GM12878 (cell line): ENCODE results near the gene HSD17B4. TPM values are rescaled to one million over a fixed set of nuclear protein-coding genes. Genes with fewer than 3 reads are reported as not detected.

Experiments
- ATAC-seq: fragments of 200-7000 bp; cut with Tn5 transposase; 3 replicates; pipeline ENCODE4 v1.9.1; 2020; ENCODE audit warnings: mild to moderate bottlenecking, moderate library complexity
- BruUV-seq: library from RNA; stranded (reverse); fragments of 400-500 nt; replicated peaks from 2 replicates; lab custom pipeline; 2021; lab: Mats Ljungman, UMichigan
- CTCF ChIA-PET: fragments of 300-600 bp; sonication (Branson Sonifier 250); formaldehyde crosslinking; extraction: SDS; loops from one replicate; lab custom pipeline; 2021; ENCODE audit warnings: inconsistent platforms; lab: Yijun Ruan, JAX
- POLR2A ChIA-PET: fragments of 350-600 bp; formaldehyde crosslinking; extraction: SDS; loops from one replicate; lab custom pipeline; 2021; ENCODE audit warnings: inconsistent platforms; lab: Charles Lee
- RAD21 ChIA-PET: fragments of 300-600 bp; sonication (Branson Sonifier 250); formaldehyde crosslinking; loops from one replicate; lab custom pipeline; 2023; ENCODE audit warnings: antibody characterized with exemption; ENCODE audit not compliant: unreplicated experiment; lab: Charles Lee
- SMC1A ChIA-PET: fragments of 300-600 bp; sonication (Branson Sonifier 250); formaldehyde crosslinking; loops from one replicate; lab custom pipeline; 2023; ENCODE audit not compliant: unreplicated experiment, uncharacterized antibody; lab: Charles Lee
- DNase-seq: peaks from one replicate; pipeline ENCODE4 v3.0.0-alpha.2; 2011; ENCODE audit warnings: low read depth, low spot score
- FAIRE-seq: peaks from 3 replicates; lab custom pipeline; 2011; peaks lifted over from hg19 to GRCh38; lab: Jason Lieb, UNC
- H2AFZ ChIP-seq: 2 replicates; pipeline ENCODE4 v1.6.0; 2011; ENCODE audit warnings: low read depth, low read length, control low read depth; ENCODE audit not compliant: control insufficient read depth
- H3K27ac ChIP-seq: 2 replicates; pipeline ENCODE4 v1.5.1; 2011; ENCODE audit warnings: control low read depth; ENCODE audit not compliant: control insufficient read depth, insufficient read depth
- H3K27me3 ChIP-seq, 2 experiments: replicated peaks in 1 of 2; 2 replicates each; pipeline versions ENCODE4 v1.6.0 to v1.6.1; 2011; ENCODE audit warnings: low read length in 1 of 2; ENCODE audit not compliant: control insufficient read depth in 2 of 2, insufficient read depth in 2 of 2
- H3K36me3 ChIP-seq, 2 experiments: 2 replicates each; pipeline ENCODE4 v1.5.1; 2011; ENCODE audit warnings: low read length in 1 of 2; ENCODE audit not compliant: control insufficient read depth in 2 of 2, insufficient read depth in 2 of 2
- H3K4me1 ChIP-seq: 2 replicates; pipeline ENCODE4 v1.6.1; 2011; ENCODE audit warnings: mild to moderate bottlenecking, low read length, moderate library complexity, mixed read lengths; ENCODE audit not compliant: control insufficient read depth, insufficient read depth
- H3K4me2 ChIP-seq: 2 replicates; pipeline ENCODE4 v1.6.0; 2011; ENCODE audit warnings: control low read depth; ENCODE audit not compliant: control insufficient read depth, insufficient read depth
- H3K4me3 ChIP-seq: fragments of 200-600 bp; sonication (generic); 2 replicates; pipeline ENCODE4 v1.5.1; 2016
- H3K79me2 ChIP-seq: 2 replicates; pipeline ENCODE4 v1.6.0; 2011; ENCODE audit warnings: low read length; ENCODE audit not compliant: control insufficient read depth, insufficient read depth
- H3K9ac ChIP-seq: 2 replicates; pipeline ENCODE4 v1.8.0; 2011; ENCODE audit warnings: low read length, control low read depth, mixed read lengths; ENCODE audit not compliant: control insufficient read depth, insufficient read depth
- H3K9me3 ChIP-seq: replicated peaks from 3 replicates; pipeline ENCODE4 v1.5.1; 2011; ENCODE audit warnings: mild to moderate bottlenecking, low read length; ENCODE audit not compliant: control insufficient read depth, insufficient read depth
- H4K20me1 ChIP-seq: 2 replicates; pipeline ENCODE4 v1.6.0; 2011; ENCODE audit not compliant: control insufficient read depth, insufficient read depth
- BMI1 ChIP-seq: fragments of 450-650 bp; IDR thresholded peaks from 2 replicates; pipeline ENCODE4 v1.6.1; 2016; ENCODE audit warnings: mild to moderate bottlenecking, moderate library complexity, borderline replicate concordance
- FOS ChIP-seq: IDR thresholded peaks from 3 replicates; pipeline ENCODE4 v1.6.1; 2011; ENCODE audit warnings: borderline replicate concordance; ENCODE audit not compliant: insufficient read length; ENCODE audit errors: extremely low read depth
- HDAC2 ChIP-seq: fragments of 200-600 bp; sonication (generic); IDR thresholded peaks from 2 replicates; pipeline ENCODE4 v1.6.1; 2017
- MLLT1 ChIP-seq: fragments of 450-650 bp; IDR thresholded peaks from 2 replicates; pipeline ENCODE4 v1.6.1; 2016; ENCODE audit warnings: mild to moderate bottlenecking
- NFYB ChIP-seq: IDR thresholded peaks from 2 replicates; pipeline ENCODE4 v1.6.1; 2011; ENCODE audit warnings: low read depth, mild to moderate bottlenecking, low read length, improper control_type of control experiment, moderate library complexity; ENCODE audit not compliant: insufficient read depth
- POU2F2 ChIP-seq: IDR thresholded peaks from 3 replicates; pipeline ENCODE4 v1.6.1; 2011; ENCODE audit warnings: low read depth, mild to moderate bottlenecking, low read length, borderline replicate concordance
- RELA ChIP-seq: fragments of 450-650 bp; IDR thresholded peaks from 2 replicates; pipeline ENCODE4 v1.8.0; 2014; ENCODE audit warnings: borderline replicate concordance; ENCODE audit not compliant: partially characterized antibody
- REST ChIP-seq: IDR thresholded peaks from 2 replicates; pipeline ENCODE4 v1.6.1; 2012; ENCODE audit warnings: mild to moderate bottlenecking, low read depth, low read length
- STAT3 ChIP-seq: IDR thresholded peaks from 2 replicates; pipeline ENCODE4 v1.6.1; 2011; ENCODE audit warnings: low read depth, low read length, improper control_type of control experiment
- TCF7 ChIP-seq: IDR thresholded peaks from 2 replicates; pipeline ENCODE4 v1.6.1; 2014; ENCODE audit warnings: antibody characterized with exemption, borderline replicate concordance
- ZNF592 ChIP-seq: fragments of 450-650 bp; IDR thresholded peaks from 2 replicates; pipeline ENCODE4 v1.6.1; 2017; ENCODE audit warnings: mild to moderate bottlenecking, moderate library complexity
- WGBS: methylation state at CpG from one replicate; pipeline ENCODE4 v1.1.6; 2016; ENCODE audit warnings: low lambda C conversion rate; ENCODE audit not compliant: insufficient replicate concordance, insufficient coverage; ENCODE audit errors: missing lambda C conversion rate; 5-methylcytosine and 5-hydroxymethylcytosine counted together
- in situ Hi-C: fragments of 300-500 bp; cut with MboI; formaldehyde crosslinking; loops from 9 replicates; pipeline ENCODE4 v1.14.3; 2018; ENCODE audit warnings: mixed read lengths
- intact Hi-C: fragments of 100-400 bp; cut with micrococcal nuclease; formaldehyde crosslinking; loops from one replicate; pipeline ENCODE4 v1.14.2; 2022; ENCODE audit not compliant: unreplicated experiment
- polyA plus RNA-seq, 11 experiments: library from polyadenylated mRNA; depleted of rRNA in 4 of 11; unstranded in 6 of 11; stranded (reverse) in 5 of 11; fragments of >200 nt; fragmentation: Nextera tagmentation in 4 of 11; fragmentation: Illumina TruSeq in 1 of 11; extraction: Ambion mirVana in 4 of 11; extraction: Trizol in 1 of 11; gene quantifications; 1 replicate in 1 of 11; 2 replicates in 10 of 11; pipeline versions ENCODE4 v1.2.1 to v1.2.3, GENCODE V29; 2011 to 2016; ENCODE audit warnings: inconsistent platforms in 2 of 11, missing spikeins in 2 of 11, low read depth in 1 of 11
- total RNA-seq, 4 experiments: library from RNA; depleted of rRNA in 3 of 4; stranded (reverse); fragments of >200 nt in 3 of 4; fragmentation: Illumina TruSeq in 1 of 4; extraction: Trizol in 1 of 4; gene quantifications; 2 replicates each; pipeline versions ENCODE4 v1.2.1 to v1.2.3, GENCODE V29; 2013 to 2021
- TF ChIP-seq, protein P1 (sequence below): fragments of 450-650 bp; IDR thresholded peaks from 2 replicates; pipeline ENCODE4 v1.6.1; 2017; ENCODE audit warnings: borderline replicate concordance

HSD17B4 gene
- total and polyA plus RNA-seq, 10 of the 15 experiments (the other 5 are each of a cell fraction or from before 2014, with no cell fraction given), result 38.6 to 125 (median 93.0) TPM

DNA sequence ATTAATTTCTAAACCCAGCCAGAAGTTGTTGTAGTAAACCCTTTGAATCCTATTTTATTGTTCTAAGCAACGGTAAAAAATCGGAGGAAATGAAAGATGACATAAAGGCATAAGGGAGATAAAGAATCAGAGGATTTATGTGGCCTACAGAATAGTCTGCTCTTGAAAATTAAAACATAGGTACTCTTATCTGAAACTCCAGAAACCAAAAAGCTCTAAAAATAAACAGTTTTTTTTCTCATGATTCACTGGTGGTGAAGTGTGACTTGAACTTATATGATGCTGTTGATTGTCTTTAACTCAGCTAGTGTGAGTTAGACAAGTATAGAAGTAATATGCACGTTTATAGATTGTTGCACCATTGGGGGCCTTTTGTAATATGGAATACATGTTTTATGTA is 80.3 kb downstream of the HSD17B4 start:
- no peaks in the 10 kb centered on the region for H3K79me2 ChIP-seq
- no peak overlapping the region for H3K4me3 ChIP-seq
- no peak overlapping the region for H3K9ac ChIP-seq
- BruUV-seq, result no TSS peak
- FAIRE-seq (no peak), DNase-seq (no peak), ATAC-seq (no peak)
- no peak overlapping the region for H2AFZ ChIP-seq
- intact Hi-C loops, result no loop called here
- H3K36me3 ChIP-seq, result peaks cover 0 to 5% of the 10 kb centered on the region in 2 experiments; a peak in 2 of 4 replicates
- CTCF ChIA-PET, result no interaction called here
- H3K27ac ChIP-seq, result no peak overlapping the region
- no peaks in the 10 kb centered on the region for H4K20me1 ChIP-seq
- RAD21 ChIA-PET, result no interaction called here
- H3K4me1 ChIP-seq, result peaks cover 4% of the 10 kb centered on the region; the same call in 1 of the 2 replicates
- no peaks in the 10 kb centered on the region for H3K9me3 ChIP-seq
- 75% methylated on average over 3 of the region's 3 CpGs for WGBS
- H3K4me2 ChIP-seq, result no peak overlapping the region
- SMC1A ChIA-PET, result interaction anchor here (1.6 to 2.2 kb wide), 2 partner anchors 8 to 15 kb away, joined by 5 to 7 read pairs; no protein-coding TSS in a partner anchor
- POLR2A ChIA-PET, result interaction anchor here (0.6 kb wide), 1 partner anchor 427 kb away, joined by 3 read pairs; no protein-coding TSS in a partner anchor
- in situ Hi-C loops, result no loop called here
- no peaks in the 10 kb centered on the region for H3K27me3 ChIP-seq
- no peak for TF ChIP-seq REST
- TF ChIP-seq STAT3, result no peak
- TF ChIP-seq BMI1, result no peak
- TF ChIP-seq MLLT1, result no peak
- no peak for TF ChIP-seq RELA
- TF ChIP-seq POU2F2, result no peak
- no peak for TF ChIP-seq NFYB
- TF ChIP-seq TCF7, result no peak
- TF ChIP-seq ZNF592, result no peak
- TF ChIP-seq FOS, result no peak
- no peak for TF ChIP-seq HDAC2
- TF ChIP-seq, protein P1, sequence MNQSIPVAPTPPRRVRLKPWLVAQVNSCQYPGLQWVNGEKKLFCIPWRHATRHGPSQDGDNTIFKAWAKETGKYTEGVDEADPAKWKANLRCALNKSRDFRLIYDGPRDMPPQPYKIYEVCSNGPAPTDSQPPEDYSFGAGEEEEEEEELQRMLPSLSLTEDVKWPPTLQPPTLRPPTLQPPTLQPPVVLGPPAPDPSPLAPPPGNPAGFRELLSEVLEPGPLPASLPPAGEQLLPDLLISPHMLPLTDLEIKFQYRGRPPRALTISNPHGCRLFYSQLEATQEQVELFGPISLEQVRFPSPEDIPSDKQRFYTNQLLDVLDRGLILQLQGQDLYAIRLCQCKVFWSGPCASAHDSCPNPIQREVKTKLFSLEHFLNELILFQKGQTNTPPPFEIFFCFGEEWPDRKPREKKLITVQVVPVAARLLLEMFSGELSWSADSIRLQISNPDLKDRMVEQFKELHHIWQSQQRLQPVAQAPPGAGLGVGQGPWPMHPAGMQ, result no peak
